HL-60 (cell line): ENCODE results near the gene TIRAP.

ENCODE experiments used
- CTCF ChIP-seq: IDR thresholded peaks from one replicate; pipeline ENCODE4 v1.5.1; 2011; ENCODE audit warnings: low read length, control low read depth, inconsistent platforms; ENCODE audit not compliant: insufficient read depth
- POLR2AphosphoS5 ChIP-seq: IDR thresholded peaks from 2 replicates; pipeline ENCODE4 v1.6.1; 2012; ENCODE audit warnings: low read depth
- REST ChIP-seq: IDR thresholded peaks from 2 replicates; pipeline ENCODE4 v1.6.1; 2012; ENCODE audit warnings: low read depth; ENCODE audit not compliant: insufficient replicate concordance
- SPI1 ChIP-seq: IDR thresholded peaks from 2 replicates; pipeline ENCODE4 v1.6.1; 2012; ENCODE audit warnings: low read depth, mild to moderate bottlenecking, borderline replicate concordance

- TF ChIP-seq CTCF = no peak
- TF ChIP-seq REST = no peak
- no peak for TF ChIP-seq SPI1
- no peak for TF ChIP-seq POLR2AphosphoS5
These were observed 58.2 kb downstream of the TIRAP start for GRCh38 chr11:126340960-126341606.
